Measurements from ENCODE around the gene ADCY7.

The ADCY7 gene

GRCh38 chr16:50311134-50311528, 44.8 kb downstream of the ADCY7 start:
- no peak overlapping the region for H3K4me3 ChIP-seq (ENCODE audit: low read length in 2 of 2)
- H3K9ac ChIP-seq (ENCODE audit: low read depth in 1 of 2, low read length in 2 of 2), result no peak overlapping the region
- peaks cover 39 to 40% of the 10 kb centered on the region in 2 donors for H3K36me3 ChIP-seq (ENCODE audit: control insufficient read depth in 2 of 2, insufficient read depth in 2 of 2, low read length in 2 of 2)
- H3K9me3 ChIP-seq (ENCODE audit: control insufficient read depth in 2 of 2, low read length in 2 of 2), result no peaks in the 10 kb centered on the region
- H3K4me1 ChIP-seq (ENCODE audit: control insufficient read depth in 2 of 2, insufficient read depth in 2 of 2, low read length in 2 of 2), result no peaks in the 10 kb centered on the region
- no peaks in the 10 kb centered on the region for H3K27me3 ChIP-seq (ENCODE audit: control insufficient read depth in 2 of 2, insufficient read depth in 2 of 2, low read length in 2 of 2)
- no peak overlapping the region for H3K27ac ChIP-seq (ENCODE audit: low read depth in 2 of 2, low read length in 2 of 2)

- H3K27ac ChIP-seq (ENCODE audit: low read depth in 2 of 2, low read length in 2 of 2), result no peak overlapping the region
- peaks cover 45 to 48% of the 10 kb centered on the region in 2 donors for H3K36me3 ChIP-seq (ENCODE audit: control insufficient read depth in 2 of 2, insufficient read depth in 2 of 2, low read length in 2 of 2)
- H3K9ac ChIP-seq (ENCODE audit: low read depth in 1 of 2, low read length in 2 of 2), result no peak overlapping the region
- no peak overlapping the region for H3K4me3 ChIP-seq (ENCODE audit: low read length in 2 of 2)
- H3K4me1 ChIP-seq (ENCODE audit: control insufficient read depth in 2 of 2, insufficient read depth in 2 of 2, low read length in 2 of 2), result no peaks in the 10 kb centered on the region
- H3K9me3 ChIP-seq (ENCODE audit: control insufficient read depth in 2 of 2, low read length in 2 of 2), result no peaks in the 10 kb centered on the region
- H3K27me3 ChIP-seq (ENCODE audit: control insufficient read depth in 2 of 2, insufficient read depth in 2 of 2, low read length in 2 of 2), result no peaks in the 10 kb centered on the region
Observed at GRCh38 chr16:50311891-50312501, 45.6 kb downstream of the ADCY7 start.

- no peak overlapping the region for H3K4me3 ChIP-seq (ENCODE audit: low read length in 2 of 2)
- peaks cover 57 to 59% of the 10 kb centered on the region in 2 donors for H3K36me3 ChIP-seq (ENCODE audit: control insufficient read depth in 2 of 2, insufficient read depth in 2 of 2, low read length in 2 of 2)
- H3K27me3 ChIP-seq (ENCODE audit: control insufficient read depth in 2 of 2, insufficient read depth in 2 of 2, low read length in 2 of 2), result no peaks in the 10 kb centered on the region
- no peak overlapping the region for H3K9ac ChIP-seq (ENCODE audit: low read depth in 1 of 2, low read length in 2 of 2)
- no peaks in the 10 kb centered on the region for H3K4me1 ChIP-seq (ENCODE audit: control insufficient read depth in 2 of 2, insufficient read depth in 2 of 2, low read length in 2 of 2)
- H3K9me3 ChIP-seq (ENCODE audit: control insufficient read depth in 2 of 2, low read length in 2 of 2), result no peaks in the 10 kb centered on the region
- no peak overlapping the region for H3K27ac ChIP-seq (ENCODE audit: low read depth in 2 of 2, low read length in 2 of 2)
Observed at GRCh38 chr16:50313596-50314478, 47.5 kb downstream of the ADCY7 start.

GRCh38 chr16:50314665-50315064, 48.3 kb downstream of the ADCY7 start:
- Histone ChIP-seq H3K9ac (ENCODE audit: low read depth in 1 of 2, low read length in 2 of 2) (no peak overlapping the region), H3K4me1 (ENCODE audit: control insufficient read depth in 2 of 2, insufficient read depth in 2 of 2, low read length in 2 of 2) (no peaks in the 10 kb centered on the region), H3K27me3 (ENCODE audit: control insufficient read depth in 2 of 2, insufficient read depth in 2 of 2, low read length in 2 of 2) (no peaks in the 10 kb centered on the region), H3K36me3 (ENCODE audit: control insufficient read depth in 2 of 2, insufficient read depth in 2 of 2, low read length in 2 of 2) (peaks cover 62 to 64% of the 10 kb centered on the region in 2 donors), H3K4me3 (ENCODE audit: low read length in 2 of 2) (no peak overlapping the region), H3K9me3 (ENCODE audit: control insufficient read depth in 2 of 2, low read length in 2 of 2) (no peaks in the 10 kb centered on the region), H3K27ac (ENCODE audit: low read depth in 2 of 2, low read length in 2 of 2) (no peak overlapping the region)

GRCh38 chr16:50315346-50315997, 49.1 kb downstream of the ADCY7 start:
- no peak overlapping the region for H3K27ac ChIP-seq (ENCODE audit: low read depth in 2 of 2, low read length in 2 of 2)
- H3K9me3 ChIP-seq (ENCODE audit: control insufficient read depth in 2 of 2, low read length in 2 of 2), result no peaks in the 10 kb centered on the region
- H3K4me3 ChIP-seq (ENCODE audit: low read length in 2 of 2), result no peak overlapping the region
- H3K4me1 ChIP-seq (ENCODE audit: control insufficient read depth in 2 of 2, insufficient read depth in 2 of 2, low read length in 2 of 2), result no peaks in the 10 kb centered on the region
- no peaks in the 10 kb centered on the region for H3K27me3 ChIP-seq (ENCODE audit: control insufficient read depth in 2 of 2, insufficient read depth in 2 of 2, low read length in 2 of 2)
- no peak overlapping the region for H3K9ac ChIP-seq (ENCODE audit: low read depth in 1 of 2, low read length in 2 of 2)
- H3K36me3 ChIP-seq (ENCODE audit: control insufficient read depth in 2 of 2, insufficient read depth in 2 of 2, low read length in 2 of 2), result peaks cover 70 to 72% of the 10 kb centered on the region in 2 donors

GRCh38 chr16:50316102-50316847, 49.9 kb downstream of the ADCY7 start:
- Histone ChIP-seq H3K27me3 (ENCODE audit: control insufficient read depth in 2 of 2, insufficient read depth in 2 of 2, low read length in 2 of 2) (no peaks in the 10 kb centered on the region), H3K9me3 (ENCODE audit: control insufficient read depth in 2 of 2, low read length in 2 of 2) (no peaks in the 10 kb centered on the region), H3K27ac (ENCODE audit: low read depth in 2 of 2, low read length in 2 of 2) (no peak overlapping the region), H3K4me3 (ENCODE audit: low read length in 2 of 2) (no peak overlapping the region), H3K36me3 (ENCODE audit: control insufficient read depth in 2 of 2, insufficient read depth in 2 of 2, low read length in 2 of 2) (peaks cover 76 to 78% of the 10 kb centered on the region in 2 donors), H3K4me1 (ENCODE audit: control insufficient read depth in 2 of 2, insufficient read depth in 2 of 2, low read length in 2 of 2) (no peaks in the 10 kb centered on the region), H3K9ac (ENCODE audit: low read depth in 1 of 2, low read length in 2 of 2) (no peak overlapping the region)

- no peak overlapping the region for H3K27ac ChIP-seq (ENCODE audit: low read depth in 2 of 2, low read length in 2 of 2)
- peaks cover 75 to 80% of the 10 kb centered on the region in 2 donors for H3K36me3 ChIP-seq (ENCODE audit: control insufficient read depth in 2 of 2, insufficient read depth in 2 of 2, low read length in 2 of 2)
Observed at GRCh38 chr16:50316848-50317630, 50.7 kb downstream of the ADCY7 start.

GRCh38 chr16:50318796-50319578, 52.6 kb downstream of the ADCY7 start:
- Histone ChIP-seq H3K27me3 (ENCODE audit: control insufficient read depth in 2 of 2, insufficient read depth in 2 of 2, low read length in 2 of 2) (no peaks in the 10 kb centered on the region), H3K9ac (ENCODE audit: low read depth in 1 of 2, low read length in 2 of 2) (no peak overlapping the region), H3K4me1 (ENCODE audit: control insufficient read depth in 2 of 2, insufficient read depth in 2 of 2, low read length in 2 of 2) (no peaks in the 10 kb centered on the region), H3K27ac (ENCODE audit: low read depth in 2 of 2, low read length in 2 of 2) (no peak overlapping the region), H3K36me3 (ENCODE audit: control insufficient read depth in 2 of 2, insufficient read depth in 2 of 2, low read length in 2 of 2) (peaks cover 67 to 73% of the 10 kb centered on the region in 2 donors), H3K4me3 (ENCODE audit: low read length in 2 of 2) (no peak overlapping the region), H3K9me3 (ENCODE audit: control insufficient read depth in 2 of 2, low read length in 2 of 2) (no peaks in the 10 kb centered on the region)

More at GRCh38 chr16:50316848-50317630, 50.7 kb downstream of the ADCY7 start:
- no peaks in the 10 kb centered on the region for H3K9me3 ChIP-seq (ENCODE audit: control insufficient read depth in 2 of 2, low read length in 2 of 2)
- no peaks in the 10 kb centered on the region for H3K27me3 ChIP-seq (ENCODE audit: control insufficient read depth in 2 of 2, insufficient read depth in 2 of 2, low read length in 2 of 2)
- no peak overlapping the region for H3K9ac ChIP-seq (ENCODE audit: low read depth in 1 of 2, low read length in 2 of 2)
- H3K4me1 ChIP-seq (ENCODE audit: control insufficient read depth in 2 of 2, insufficient read depth in 2 of 2, low read length in 2 of 2), result no peaks in the 10 kb centered on the region
- no peak overlapping the region for H3K4me3 ChIP-seq (ENCODE audit: low read length in 2 of 2)

- Histone ChIP-seq H3K36me3 (ENCODE audit: control insufficient read depth in 2 of 2, insufficient read depth in 2 of 2, low read length in 2 of 2) (peaks cover 64 to 70% of the 10 kb centered on the region in 2 donors), H3K27me3 (ENCODE audit: control insufficient read depth in 2 of 2, insufficient read depth in 2 of 2, low read length in 2 of 2) (no peaks in the 10 kb centered on the region), H3K4me1 (ENCODE audit: control insufficient read depth in 2 of 2, insufficient read depth in 2 of 2, low read length in 2 of 2) (peaks cover 0 to 2% of the 10 kb centered on the region in 2 donors), H3K27ac (ENCODE audit: low read depth in 2 of 2, low read length in 2 of 2) (no peak overlapping the region), H3K9ac (ENCODE audit: low read depth in 1 of 2, low read length in 2 of 2) (no peak overlapping the region), H3K9me3 (ENCODE audit: control insufficient read depth in 2 of 2, low read length in 2 of 2) (no peaks in the 10 kb centered on the region), H3K4me3 (ENCODE audit: low read length in 2 of 2) (no peak overlapping the region)
Observed at GRCh38 chr16:50320310-50320709, 54.0 kb downstream of the ADCY7 start.

Data from mucosa of rectum (tissue), 2 donors.